ENCODE measurements around the gene UBL4A.
"Not testable (repeated sequence)": the region's sequence is repeated elsewhere in the genome, so short reads cannot be mapped to it uniquely, and the experiment has no call there.

Gene UBL4A

DNA sequence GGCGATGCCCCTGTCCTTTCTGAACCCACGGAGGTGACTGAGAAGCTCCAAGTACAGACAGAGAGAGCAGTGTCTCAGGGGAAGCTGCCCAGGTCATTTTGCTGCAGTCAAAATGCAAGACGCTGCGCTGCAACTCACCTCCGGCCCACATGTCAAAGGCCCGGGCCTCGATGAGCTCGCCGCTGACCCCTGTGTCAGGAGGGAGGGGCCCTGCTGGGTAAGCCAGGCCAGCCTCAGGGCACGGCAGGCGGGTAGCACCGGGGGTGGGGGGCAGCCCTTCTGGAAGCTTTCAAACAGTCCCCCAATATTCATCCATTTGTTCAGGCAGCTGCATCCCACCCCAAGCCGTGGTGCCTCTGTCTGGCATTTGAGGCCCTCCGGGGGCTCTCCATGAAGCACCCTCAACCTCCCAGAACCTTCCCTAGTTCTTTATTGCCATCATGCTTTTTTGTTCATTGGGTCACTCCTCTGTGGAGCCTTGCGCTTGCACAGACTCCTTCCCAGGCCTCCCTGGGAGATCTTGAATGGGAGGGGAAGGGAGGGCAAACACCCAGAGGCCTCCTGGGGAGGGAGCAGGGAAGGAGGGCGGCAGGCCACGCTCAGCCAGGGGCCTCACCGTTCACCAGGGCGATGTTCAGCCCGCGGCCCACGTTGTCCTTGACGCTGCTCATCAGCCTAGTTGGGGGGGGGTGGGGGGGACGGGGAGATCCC is 21.4 kb upstream of the UBL4A start:
- FAIRE-seq: no peak

GRCh38 chrX:154506483-154507332 is 20.3 kb upstream of the UBL4A start:
- FAIRE-seq: no peak

DNA sequence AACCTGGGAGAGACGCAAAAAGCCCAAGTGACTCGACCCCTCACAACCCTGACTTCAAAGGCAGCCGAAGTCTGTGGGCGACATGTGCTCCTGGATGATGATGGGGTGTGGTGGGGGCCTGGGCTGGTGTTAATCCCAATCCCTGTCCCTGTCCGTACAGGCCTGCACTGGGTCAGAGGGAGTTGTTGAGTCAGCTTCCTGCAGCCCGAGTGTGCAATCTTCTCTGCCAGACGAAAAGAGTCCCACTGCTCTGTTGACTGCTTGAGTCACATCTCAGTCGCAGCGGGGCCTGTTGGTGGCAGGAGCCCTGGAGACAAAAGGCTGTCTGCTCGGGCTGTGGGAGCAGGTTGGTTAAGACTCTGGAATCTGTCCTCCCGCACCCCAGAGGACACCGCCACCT is 19.3 kb upstream of the UBL4A start:
- no peak for FAIRE-seq

GRCh38 chrX:154502989-154503388 is 16.6 kb upstream of the UBL4A start:
- FAIRE-seq: no peak

GRCh38 chrX:154502098-154502497 is 15.7 kb upstream of the UBL4A start:
- FAIRE-seq: no peak

- FAIRE-seq: not testable (repeated sequence)
Observed at GRCh38 chrX:154501423-154501822, 15.0 kb upstream of the UBL4A start.

- not testable (repeated sequence) for FAIRE-seq
Observed at GRCh38 chrX:154496591-154497137, 10.2 kb upstream of the UBL4A start.

DNA sequence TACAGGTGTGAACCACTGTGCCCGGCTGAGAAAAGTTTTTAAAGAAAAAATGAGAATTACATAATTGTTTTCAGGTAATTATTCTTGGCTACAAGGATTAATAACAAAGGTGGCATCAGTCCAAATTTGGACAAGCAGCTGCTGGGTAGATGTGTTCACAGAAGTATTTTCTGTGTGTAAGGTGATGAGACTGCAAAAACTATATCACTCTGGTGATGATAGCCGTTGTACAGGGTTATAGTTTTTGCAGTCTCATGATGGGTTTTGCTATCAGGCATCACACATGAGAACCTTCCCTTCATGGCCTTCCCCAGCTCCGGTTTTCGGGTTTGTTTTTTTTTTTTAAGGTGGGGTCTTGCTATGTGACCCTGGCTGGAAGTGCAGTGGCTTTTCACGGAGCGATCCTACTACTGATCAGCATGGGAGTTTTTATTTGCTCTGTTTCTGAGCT is 9.1 kb upstream of the UBL4A start:
- FAIRE-seq: no peak

- no peak for FAIRE-seq
Observed at GRCh38 chrX:154494715-154495114, 8.3 kb upstream of the UBL4A start.

- FAIRE-seq: no peak
Observed at GRCh38 chrX:154490414-154491083, 4.1 kb upstream of the UBL4A start, which contains the start of gene SLC10A3. SLC10A3 (minus strand) TSS chrX:154490629; CDS start chrX:154488940, 1,689 bp downstream.

- FAIRE-seq: no peak
Observed at GRCh38 chrX:154490021-154490413, 3.6 kb upstream of the UBL4A start.

GRCh38 chrX:154489182-154489581 is 2.8 kb upstream of the UBL4A start:
- no peak for FAIRE-seq

DNA sequence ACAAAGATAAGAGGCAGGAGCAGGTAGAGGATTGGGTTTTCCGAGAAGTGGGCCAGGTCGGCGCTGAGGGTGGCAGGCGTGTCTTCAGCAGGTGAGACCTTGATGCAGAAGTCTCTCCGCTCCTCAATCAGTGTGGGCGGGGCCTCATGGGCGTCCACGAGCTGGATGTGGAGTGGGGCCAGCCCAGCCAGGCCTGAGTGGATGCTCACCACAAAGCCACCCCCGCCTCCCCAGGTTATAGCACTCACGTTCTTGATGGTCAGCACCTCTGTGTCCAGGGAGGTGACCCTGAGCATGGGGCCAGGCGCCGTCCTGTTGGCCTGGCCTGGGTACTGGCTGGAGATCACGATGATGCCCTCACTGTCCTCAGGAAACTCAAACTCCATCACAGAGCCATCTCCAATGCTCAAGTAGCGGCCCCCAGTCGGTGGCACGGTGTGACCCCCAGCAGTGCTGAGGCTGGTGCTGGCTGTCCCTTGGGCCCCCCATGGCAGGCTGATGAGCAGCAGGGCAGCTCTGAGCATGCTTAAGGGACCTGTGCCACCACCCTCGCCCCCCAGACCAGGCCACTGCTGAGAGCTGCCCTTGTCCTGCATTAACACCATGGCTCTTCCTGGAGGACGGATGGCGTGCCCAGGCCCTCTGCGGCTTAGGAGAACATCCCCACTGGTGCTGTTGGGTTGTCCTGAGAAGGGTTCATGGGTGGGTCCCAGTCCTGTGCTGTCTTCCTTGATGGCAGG is 2.1 kb upstream of the UBL4A start:
- FAIRE-seq: no peak

GRCh38 chrX:154487518-154488290 is 1.3 kb upstream of the UBL4A start:
- FAIRE-seq: no peak

GRCh38 chrX:154486052-154486395 is 391 bp downstream of the UBL4A start:
- FAIRE-seq: no peak

DNA sequence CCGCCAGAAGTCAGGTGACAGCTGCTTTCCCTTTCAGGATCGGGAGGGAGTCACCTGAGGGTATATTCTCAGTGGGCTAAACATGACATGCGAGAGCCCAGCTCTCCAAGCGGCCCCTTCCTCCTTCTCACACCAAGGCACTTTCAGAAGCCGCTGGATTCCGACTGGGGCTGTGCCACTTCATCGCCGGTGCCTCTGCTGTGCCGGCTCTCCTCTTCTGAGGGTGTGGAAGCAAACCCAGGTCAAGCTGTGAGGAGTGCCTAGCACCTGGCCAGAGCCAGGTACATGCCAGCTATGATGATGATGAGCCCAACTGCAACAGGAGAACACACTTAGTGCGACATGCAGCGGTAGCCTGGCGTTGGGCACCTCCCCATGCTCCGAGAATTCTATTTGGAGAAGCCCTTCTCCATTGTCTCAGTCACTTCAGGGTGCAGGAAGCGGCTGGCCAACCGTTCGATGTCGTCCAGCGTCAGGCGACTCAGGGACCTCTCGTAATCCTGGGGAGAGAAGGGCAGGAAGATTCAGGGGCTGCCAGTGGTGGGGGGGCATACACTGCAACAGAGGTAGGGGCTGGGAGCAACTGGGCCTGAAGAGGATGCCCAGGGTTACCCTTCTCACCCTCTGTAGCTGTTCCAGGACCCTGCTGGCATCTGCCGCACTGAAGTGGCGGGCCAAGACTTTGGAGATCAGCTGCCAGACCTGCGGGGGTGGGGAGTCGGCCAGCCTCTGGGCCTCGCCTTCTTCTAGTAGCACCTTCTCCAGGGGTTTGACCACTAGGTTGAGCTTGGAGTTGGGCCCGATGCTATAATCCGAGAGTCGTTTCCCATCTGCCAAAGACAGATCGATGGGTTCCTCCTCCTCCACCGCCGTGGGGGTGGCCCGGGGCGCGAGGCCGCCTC is 1.0 kb downstream of the UBL4A start:
- no peak for FAIRE-seq

GRCh38 chrX:154484255-154485149 is 1.9 kb downstream of the UBL4A start:
- no peak for FAIRE-seq

DNA sequence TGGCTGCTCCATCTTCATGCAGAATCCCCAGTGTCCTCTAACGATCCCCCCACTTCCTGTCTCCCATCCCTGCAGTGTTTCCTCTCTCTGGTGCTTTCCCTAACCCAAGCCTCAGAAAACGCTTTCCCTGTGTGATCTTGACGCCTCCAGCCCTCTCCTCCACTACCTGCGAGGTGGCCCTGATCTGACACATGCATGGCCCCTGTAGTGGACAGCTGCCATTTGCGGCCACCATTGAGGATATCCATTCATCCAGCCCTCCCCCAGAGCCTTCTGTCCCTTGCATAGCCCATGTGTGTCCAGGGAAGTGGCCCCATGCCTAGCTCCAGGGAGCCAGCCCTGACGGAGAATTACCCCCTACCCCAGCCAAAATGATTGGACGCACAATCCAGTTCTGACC is 3.1 kb downstream of the UBL4A start:
- FAIRE-seq: no peak

GRCh38 chrX:154482786-154483185 is 3.6 kb downstream of the UBL4A start:
- no peak for FAIRE-seq
